Measurements from ENCODE around the gene SREBF2. TPM values are rescaled to one million over a fixed set of nuclear protein-coding genes. Genes with fewer than 3 reads are reported as not detected.

The SREBF2 gene
- total RNA-seq, 1 donor from 2014 or later, result 44.2 TPM

GRCh38 chr22:41928593-41929417 is 95.9 kb downstream of the SREBF2 start:
- no peak overlapping the region for H3K4me3 ChIP-seq (ENCODE audit: low read depth, low read length)
- no peak for TF ChIP-seq CTCF (IDR thresholded peaks at IDR 0.05; ENCODE audit: insufficient read depth, low read length, severe bottlenecking)
- no peak for FAIRE-seq
- peaks cover 8% of the 10 kb centered on the region for H3K27me3 ChIP-seq (ENCODE audit: control insufficient read depth, insufficient read depth, low read length)
- DNase-seq (ENCODE audit: low read depth), result no peak
- no peaks in the 10 kb centered on the region for H3K36me3 ChIP-seq (ENCODE audit: control insufficient read depth, insufficient read depth, low read length)

GRCh38 chr22:41929418-41929810 is 96.5 kb downstream of the SREBF2 start:
- no peak overlapping the region for H3K4me3 ChIP-seq (ENCODE audit: low read depth, low read length)
- H3K27me3 ChIP-seq (ENCODE audit: control insufficient read depth, insufficient read depth, low read length), result peaks cover 8% of the 10 kb centered on the region
- no peak for TF ChIP-seq CTCF (IDR thresholded peaks at IDR 0.05; ENCODE audit: insufficient read depth, low read length, severe bottlenecking)
- H3K36me3 ChIP-seq (ENCODE audit: control insufficient read depth, insufficient read depth, low read length), result no peaks in the 10 kb centered on the region
- no peak for FAIRE-seq
- no peak for DNase-seq (ENCODE audit: low read depth)

GRCh38 chr22:41931701-41932269 is 98.9 kb downstream of the SREBF2 start:
- peak; percentile 86 for FAIRE-seq
- H3K27me3 ChIP-seq (ENCODE audit: control insufficient read depth, insufficient read depth, low read length), result no peaks in the 10 kb centered on the region
- TF ChIP-seq CTCF (IDR thresholded peaks at IDR 0.05; ENCODE audit: insufficient read depth, low read length, severe bottlenecking), result no peak

GRCh38 chr22:41932353-41932752 is 99.4 kb downstream of the SREBF2 start:
- Histone ChIP-seq H3K4me3 (ENCODE audit: low read depth, low read length) (no peak overlapping the region), H3K36me3 (ENCODE audit: control insufficient read depth, insufficient read depth, low read length) (no peaks in the 10 kb centered on the region), H3K27me3 (ENCODE audit: control insufficient read depth, insufficient read depth, low read length) (no peaks in the 10 kb centered on the region)
- TF ChIP-seq CTCF (IDR thresholded peaks at IDR 0.05; ENCODE audit: insufficient read depth, low read length, severe bottlenecking), result no peak
- FAIRE-seq, result no peak
- no peak for DNase-seq (ENCODE audit: low read depth)

More at GRCh38 chr22:41931701-41932269, 98.9 kb downstream of the SREBF2 start:
- Histone ChIP-seq H3K4me3 (ENCODE audit: low read depth, low read length) (no peak overlapping the region), H3K36me3 (ENCODE audit: control insufficient read depth, insufficient read depth, low read length) (no peaks in the 10 kb centered on the region)
- DNase-seq (ENCODE audit: low read depth), result no peak

- Histone ChIP-seq H3K4me3 (ENCODE audit: low read depth, low read length) (no peak overlapping the region), H3K27me3 (ENCODE audit: control insufficient read depth, insufficient read depth, low read length) (no peaks in the 10 kb centered on the region), H3K36me3 (ENCODE audit: control insufficient read depth, insufficient read depth, low read length) (no peaks in the 10 kb centered on the region)
- FAIRE-seq (no peak), DNase-seq (ENCODE audit: low read depth) (no peak)
- no peak for TF ChIP-seq CTCF (IDR thresholded peaks at IDR 0.05; ENCODE audit: insufficient read depth, low read length, severe bottlenecking)
These were observed 100.7 kb downstream of the SREBF2 start for GRCh38 chr22:41933411-41934177.

All from bronchial epithelial cell (primary cell).